GM21825 (cell line): ENCODE results near the gene ABCC3.

Source experiments
- ATAC-seq: cut with Tn5 transposase; IDR thresholded peaks from one replicate; pipeline ENCODE4 v1.9.1; 2021; ENCODE audit warnings: mild to moderate bottlenecking, moderate library complexity; ENCODE audit not compliant: unreplicated experiment

The ABCC3 gene, protein sequence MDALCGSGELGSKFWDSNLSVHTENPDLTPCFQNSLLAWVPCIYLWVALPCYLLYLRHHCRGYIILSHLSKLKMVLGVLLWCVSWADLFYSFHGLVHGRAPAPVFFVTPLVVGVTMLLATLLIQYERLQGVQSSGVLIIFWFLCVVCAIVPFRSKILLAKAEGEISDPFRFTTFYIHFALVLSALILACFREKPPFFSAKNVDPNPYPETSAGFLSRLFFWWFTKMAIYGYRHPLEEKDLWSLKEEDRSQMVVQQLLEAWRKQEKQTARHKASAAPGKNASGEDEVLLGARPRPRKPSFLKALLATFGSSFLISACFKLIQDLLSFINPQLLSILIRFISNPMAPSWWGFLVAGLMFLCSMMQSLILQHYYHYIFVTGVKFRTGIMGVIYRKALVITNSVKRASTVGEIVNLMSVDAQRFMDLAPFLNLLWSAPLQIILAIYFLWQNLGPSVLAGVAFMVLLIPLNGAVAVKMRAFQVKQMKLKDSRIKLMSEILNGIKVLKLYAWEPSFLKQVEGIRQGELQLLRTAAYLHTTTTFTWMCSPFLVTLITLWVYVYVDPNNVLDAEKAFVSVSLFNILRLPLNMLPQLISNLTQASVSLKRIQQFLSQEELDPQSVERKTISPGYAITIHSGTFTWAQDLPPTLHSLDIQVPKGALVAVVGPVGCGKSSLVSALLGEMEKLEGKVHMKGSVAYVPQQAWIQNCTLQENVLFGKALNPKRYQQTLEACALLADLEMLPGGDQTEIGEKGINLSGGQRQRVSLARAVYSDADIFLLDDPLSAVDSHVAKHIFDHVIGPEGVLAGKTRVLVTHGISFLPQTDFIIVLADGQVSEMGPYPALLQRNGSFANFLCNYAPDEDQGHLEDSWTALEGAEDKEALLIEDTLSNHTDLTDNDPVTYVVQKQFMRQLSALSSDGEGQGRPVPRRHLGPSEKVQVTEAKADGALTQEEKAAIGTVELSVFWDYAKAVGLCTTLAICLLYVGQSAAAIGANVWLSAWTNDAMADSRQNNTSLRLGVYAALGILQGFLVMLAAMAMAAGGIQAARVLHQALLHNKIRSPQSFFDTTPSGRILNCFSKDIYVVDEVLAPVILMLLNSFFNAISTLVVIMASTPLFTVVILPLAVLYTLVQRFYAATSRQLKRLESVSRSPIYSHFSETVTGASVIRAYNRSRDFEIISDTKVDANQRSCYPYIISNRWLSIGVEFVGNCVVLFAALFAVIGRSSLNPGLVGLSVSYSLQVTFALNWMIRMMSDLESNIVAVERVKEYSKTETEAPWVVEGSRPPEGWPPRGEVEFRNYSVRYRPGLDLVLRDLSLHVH (N-terminal part only)

GRCh38 chr17:50634224-50634914 is at the start of gene ABCC3:
Gene ABCC3 (plus strand): TSS chr17:50634881. CDS start chr17:50634937, 56 bp downstream.
- no peak for ATAC-seq

- no peak for ATAC-seq
These were observed 49.3 kb upstream of the ABCC3 start for GRCh38 chr17:50585346-50585745.

- ATAC-seq, result no peak
These were observed 48.8 kb upstream of the ABCC3 start for GRCh38 chr17:50585891-50586290.

DNA sequence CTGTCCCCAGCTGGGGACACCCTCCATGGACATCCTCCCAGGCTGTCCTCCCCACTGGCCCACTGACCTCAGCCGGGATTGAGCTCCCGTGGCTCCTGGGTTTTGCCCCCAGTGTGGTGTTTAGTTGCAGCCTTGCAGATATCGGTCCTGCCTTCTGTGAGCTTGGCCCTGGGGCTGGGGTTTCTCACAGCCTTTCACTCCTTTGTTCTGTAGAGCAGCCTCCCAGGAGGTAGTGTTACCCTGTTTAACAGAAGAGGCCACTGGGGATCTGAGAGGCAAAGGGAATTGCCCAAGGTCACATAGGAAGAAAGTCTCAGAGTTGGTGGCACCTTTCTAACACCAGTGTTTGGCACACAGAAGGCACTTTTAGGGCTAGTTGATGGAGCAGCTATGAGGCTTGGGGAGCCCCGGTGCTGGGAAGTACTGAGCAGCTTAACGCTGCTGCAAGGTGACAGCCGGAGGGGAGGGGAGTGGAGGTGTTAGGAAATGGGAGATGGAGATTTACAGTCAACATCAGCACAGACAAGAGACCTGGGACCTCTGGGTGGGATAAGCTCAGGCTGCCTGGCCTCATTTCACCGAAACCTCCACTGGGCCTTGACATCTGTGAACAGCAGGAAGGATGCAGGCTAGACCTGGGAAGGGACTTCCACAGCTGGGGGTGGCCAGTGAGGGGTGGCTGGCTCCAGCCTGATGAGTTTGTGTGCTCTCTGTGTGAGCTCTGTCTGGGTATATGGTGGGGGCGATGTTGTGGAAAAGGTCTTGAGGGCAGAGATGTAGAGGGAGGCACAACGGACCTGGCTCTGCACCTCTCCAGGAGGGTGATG is 48.0 kb upstream of the ABCC3 start:
- ATAC-seq, result no peak

DNA sequence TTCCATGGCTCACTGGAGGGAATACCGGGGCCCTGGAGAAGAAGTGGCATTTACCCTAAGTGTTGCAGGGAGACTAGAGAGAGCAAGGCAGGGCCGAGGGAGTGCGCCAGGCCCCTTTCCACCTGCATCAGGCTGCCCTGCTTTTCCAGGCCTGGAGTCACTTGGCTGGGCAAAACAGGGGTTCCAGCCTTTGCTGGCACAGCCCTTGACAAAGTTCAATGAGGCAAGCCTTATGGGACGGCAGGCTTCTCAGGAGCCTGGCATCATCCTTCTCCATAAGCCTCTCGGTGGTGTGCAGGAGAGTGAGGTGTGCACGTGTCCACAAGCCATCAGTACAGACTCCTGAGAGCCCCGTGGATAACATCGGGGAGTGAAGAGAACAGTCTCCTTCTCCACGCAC is 47.1 kb upstream of the ABCC3 start:
- ATAC-seq, result no peak

GRCh38 chr17:50588391-50589049 is 46.2 kb upstream of the ABCC3 start:
- no peak for ATAC-seq

- no peak for ATAC-seq
These were observed 45.5 kb upstream of the ABCC3 start for GRCh38 chr17:50589095-50589705.

DNA sequence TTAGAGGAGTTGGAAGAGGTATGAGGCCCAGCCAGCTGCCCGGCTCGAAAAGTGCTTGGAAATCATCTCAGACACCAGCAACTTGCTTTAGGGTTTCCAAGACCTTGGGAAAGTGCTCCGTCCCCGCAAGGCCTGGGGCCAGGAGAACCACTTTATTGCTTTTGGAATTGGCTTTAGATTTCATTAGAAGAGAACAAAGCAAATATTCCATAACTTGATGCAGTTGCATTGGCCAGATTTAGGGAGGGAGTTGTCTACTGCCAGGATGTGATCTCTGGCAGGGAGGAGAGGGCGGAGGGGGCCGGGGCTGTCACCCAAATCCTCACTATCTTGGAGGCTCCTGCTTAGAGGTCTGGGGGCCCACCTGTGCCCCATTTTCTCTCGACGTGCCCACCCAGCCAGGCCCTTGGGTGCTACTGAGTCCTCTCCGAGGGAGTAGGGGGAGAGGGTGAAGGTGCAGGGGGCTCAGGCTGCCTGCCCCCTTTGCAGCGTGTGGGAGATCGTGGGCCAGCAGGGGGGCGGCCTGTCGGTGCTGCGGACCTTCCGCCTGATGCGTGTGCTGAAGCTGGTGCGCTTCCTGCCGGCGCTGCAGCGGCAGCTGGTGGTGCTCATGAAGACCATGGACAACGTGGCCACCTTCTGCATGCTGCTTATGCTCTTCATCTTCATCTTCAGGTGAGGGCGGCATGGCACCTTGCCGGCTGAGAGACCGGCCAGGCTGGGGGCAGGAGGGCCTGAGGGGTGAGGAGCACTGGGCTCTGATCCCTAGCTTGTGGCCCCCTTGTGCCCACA is 43.5 kb upstream of the ABCC3 start:
- ATAC-seq, result no peak

GRCh38 chr17:50593321-50593720 is 41.4 kb upstream of the ABCC3 start:
- no peak for ATAC-seq

DNA sequence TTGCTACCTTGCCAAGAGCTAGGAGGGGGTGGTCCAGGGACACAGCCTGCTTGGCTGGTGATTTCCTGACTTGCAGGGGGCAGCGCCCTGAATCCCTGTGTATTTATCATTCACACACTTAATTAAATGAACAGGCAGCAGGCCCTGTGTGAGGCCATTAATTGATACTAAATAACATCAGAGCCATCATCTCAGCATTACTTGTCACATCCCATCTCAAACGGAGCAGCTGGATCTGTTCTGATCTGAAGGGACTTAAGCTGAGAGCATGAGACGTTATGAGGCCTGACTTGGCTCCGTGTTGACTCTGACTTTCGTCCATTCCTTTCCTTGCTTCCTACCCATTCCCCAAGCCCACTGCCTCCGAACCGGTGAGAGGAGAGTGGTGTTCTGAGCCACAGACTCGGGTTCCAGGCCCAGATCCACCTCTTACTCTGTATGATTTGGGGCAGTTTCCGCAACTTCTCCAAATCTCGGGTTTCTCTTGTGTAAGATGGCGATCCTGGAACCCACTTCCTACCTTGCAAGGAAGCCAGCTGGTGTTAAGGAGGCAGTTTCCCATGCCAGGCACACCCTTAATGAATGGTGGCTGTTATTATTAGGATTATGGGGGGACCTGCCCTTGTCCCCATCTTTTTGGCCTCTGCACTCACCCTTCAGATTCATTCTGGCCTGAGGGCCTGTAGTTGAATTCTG is 40.4 kb upstream of the ABCC3 start:
- no peak for ATAC-seq

DNA sequence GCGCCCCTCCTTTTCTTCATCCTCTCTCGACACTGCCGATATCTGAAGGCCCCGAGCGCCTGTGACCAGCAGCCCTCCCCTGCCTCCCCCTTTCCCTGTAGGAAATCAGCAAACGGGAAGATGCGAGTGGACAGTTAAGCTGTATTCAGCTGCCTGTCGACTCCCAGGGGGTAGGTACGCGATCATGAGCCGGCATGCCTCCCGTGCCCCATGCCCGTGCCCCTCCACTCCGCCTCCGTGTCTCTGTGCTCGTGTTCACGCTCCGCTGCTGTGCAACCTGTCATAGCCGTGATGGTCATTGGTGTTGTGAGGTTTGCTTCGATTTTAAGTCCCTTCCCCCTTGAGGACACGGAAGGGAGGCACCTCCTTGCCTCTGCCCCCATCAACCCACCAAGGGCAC is 39.8 kb upstream of the ABCC3 start:
- no peak for ATAC-seq

DNA sequence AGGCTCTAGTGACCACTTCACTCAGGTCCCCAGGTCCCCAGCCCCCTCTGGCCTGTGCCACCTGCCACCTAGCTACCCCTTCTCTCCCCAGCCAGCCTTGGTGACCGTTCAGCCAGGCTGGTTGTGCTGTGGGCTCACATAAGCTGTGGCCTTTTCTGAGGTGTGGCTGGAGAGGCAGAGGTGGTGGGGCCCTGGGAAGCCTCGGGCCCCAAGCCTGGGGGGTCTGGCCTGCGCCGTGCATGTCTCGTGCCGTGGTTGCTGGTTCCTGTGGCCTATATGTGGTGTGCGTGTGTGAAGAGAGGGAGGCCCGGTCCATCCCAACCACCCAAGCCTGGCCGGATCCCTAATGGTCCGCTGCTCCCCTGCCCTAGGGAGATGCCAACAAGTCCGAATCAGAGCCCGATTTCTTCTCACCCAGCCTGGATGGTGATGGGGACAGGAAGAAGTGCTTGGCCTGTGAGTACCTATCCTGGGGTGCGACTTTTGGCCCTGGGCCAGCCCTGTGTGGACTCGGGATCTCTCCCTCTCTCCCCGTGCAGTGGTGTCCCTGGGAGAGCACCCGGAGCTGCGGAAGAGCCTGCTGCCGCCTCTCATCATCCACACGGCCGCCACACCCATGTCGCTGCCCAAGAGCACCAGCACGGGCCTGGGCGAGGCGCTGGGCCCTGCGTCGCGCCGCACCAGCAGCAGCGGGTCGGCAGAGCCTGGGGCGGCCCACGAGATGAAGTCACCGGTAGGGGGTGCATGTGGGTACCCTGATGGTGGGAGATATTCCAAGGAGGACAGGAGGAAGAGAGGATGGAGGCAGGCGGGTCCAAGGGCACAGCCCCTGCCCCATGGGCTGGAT is 38.3 kb upstream of the ABCC3 start:
- no peak for ATAC-seq

DNA sequence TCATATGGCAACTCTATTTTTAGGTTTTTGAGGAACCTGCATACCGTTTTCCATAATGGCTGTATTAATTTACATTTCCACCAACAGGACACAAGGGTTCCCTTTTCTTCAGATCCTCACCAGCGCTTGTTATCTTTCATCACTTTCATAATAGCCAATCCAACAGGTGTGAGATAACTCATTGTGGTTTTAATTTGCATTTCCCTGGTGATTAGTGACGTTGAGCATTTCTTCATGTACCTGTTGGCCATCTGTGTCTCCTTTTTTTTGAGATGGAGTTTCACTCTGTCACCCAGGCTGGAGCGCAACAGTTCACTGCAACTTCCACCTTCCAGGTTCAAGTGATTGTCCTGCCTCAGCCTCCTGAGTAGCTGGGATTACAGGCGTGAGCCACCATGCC is 36.2 kb upstream of the ABCC3 start:
- no peak for ATAC-seq

DNA sequence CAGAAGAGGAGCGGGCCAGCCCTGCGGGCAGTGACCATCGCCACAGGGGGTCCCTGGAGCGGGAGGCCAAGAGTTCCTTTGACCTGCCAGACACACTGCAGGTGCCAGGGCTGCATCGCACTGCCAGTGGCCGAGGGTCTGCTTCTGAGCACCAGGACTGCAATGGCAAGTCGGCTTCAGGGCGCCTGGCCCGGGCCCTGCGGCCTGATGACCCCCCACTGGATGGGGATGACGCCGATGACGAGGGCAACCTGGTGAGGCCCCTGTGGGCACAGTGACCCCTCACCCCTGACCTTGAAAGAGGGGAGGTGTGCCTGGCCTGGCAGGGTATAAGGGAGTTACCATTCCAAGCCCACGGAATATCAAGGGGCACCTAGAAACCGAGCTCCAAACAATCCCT is 35.1 kb upstream of the ABCC3 start:
- ATAC-seq, result no peak

GRCh38 chr17:50601823-50602375 is 32.8 kb upstream of the ABCC3 start:
- ATAC-seq, result no peak

- ATAC-seq, result no peak
These were observed 31.8 kb upstream of the ABCC3 start for GRCh38 chr17:50602836-50603235.
